Astrocyte (in vitro differentiated cells and primary cell): Measurements from ENCODE around the gene KRT7. TPM values are rescaled to one million over a fixed set of nuclear protein-coding genes. Genes with fewer than 3 reads are reported as not detected.

Source experiments
- DNase-seq: peaks from one replicate; pipeline ENCODE4 v3.0.0-alpha.2; 2010; ENCODE audit warnings: low read depth
- FAIRE-seq: peaks from 2 replicates; lab custom pipeline; 2011; peaks lifted over from hg19 to GRCh38; lab: Jason Lieb, UNC
- H2AFZ ChIP-seq: 2 replicates; pipeline ENCODE4 v1.6.0; 2012; ENCODE audit warnings: low read depth, low read length, inconsistent platforms
- H3K27ac ChIP-seq: 2 replicates; pipeline ENCODE4 v1.5.1; 2011; ENCODE audit warnings: low read depth, low read length, inconsistent platforms
- H3K27me3 ChIP-seq: 2 replicates; pipeline ENCODE4 v1.6.0; 2011; ENCODE audit warnings: low read length, inconsistent platforms; ENCODE audit not compliant: insufficient read depth
- H3K36me3 ChIP-seq: 2 replicates; pipeline ENCODE4 v1.5.1; 2011; ENCODE audit warnings: low read length, inconsistent platforms; ENCODE audit not compliant: insufficient read depth
- H3K4me1 ChIP-seq: 2 replicates; pipeline ENCODE4 v1.5.1; 2011; ENCODE audit warnings: low read length, inconsistent platforms; ENCODE audit not compliant: insufficient read depth
- H3K4me2 ChIP-seq: 2 replicates; pipeline ENCODE4 v1.6.0; 2012; ENCODE audit warnings: low read length, inconsistent platforms
- H3K4me3 ChIP-seq: 2 replicates; pipeline ENCODE4 v1.5.1; 2011; ENCODE audit warnings: low read depth, mild to moderate bottlenecking, low read length, inconsistent platforms; ENCODE audit not compliant: insufficient read depth
- H3K79me2 ChIP-seq: 2 replicates; pipeline ENCODE4 v1.6.0; 2012; ENCODE audit warnings: mild to moderate bottlenecking, low read length, inconsistent platforms; ENCODE audit not compliant: insufficient read depth
- H3K9ac ChIP-seq: 2 replicates; pipeline ENCODE4 v1.6.0; 2012; ENCODE audit warnings: mild to moderate bottlenecking, low read length, inconsistent platforms
- H3K9me3 ChIP-seq: 2 replicates; pipeline ENCODE4 v1.5.1; 2012; ENCODE audit warnings: low read depth, mild to moderate bottlenecking, low read length, inconsistent platforms; ENCODE audit not compliant: insufficient read depth
- H4K20me1 ChIP-seq: 2 replicates; pipeline ENCODE4 v1.6.0; 2012; ENCODE audit warnings: low read length, inconsistent platforms; ENCODE audit not compliant: insufficient read depth
- H3K27ac Mint-ChIP-seq: one replicate; pipeline ENCODE4 v1.8.0; 2021; ENCODE audit warnings: mild to moderate bottlenecking, mixed read lengths; ENCODE audit not compliant: unreplicated experiment
- H3K27me3 Mint-ChIP-seq: one replicate; pipeline ENCODE4 v1.8.0; 2021; ENCODE audit warnings: low read depth, mixed read lengths; ENCODE audit not compliant: unreplicated experiment
- H3K36me3 Mint-ChIP-seq: one replicate; pipeline ENCODE4 v1.8.0; 2021; ENCODE audit warnings: low read depth, mixed read lengths; ENCODE audit not compliant: unreplicated experiment
- H3K4me1 Mint-ChIP-seq: one replicate; pipeline ENCODE4 v1.8.0; 2021; ENCODE audit warnings: low read depth, mixed read lengths; ENCODE audit not compliant: unreplicated experiment
- H3K4me3 Mint-ChIP-seq: one replicate; pipeline ENCODE4 v1.8.0; 2021; ENCODE audit warnings: mild to moderate bottlenecking, moderate library complexity, mixed read lengths; ENCODE audit not compliant: unreplicated experiment
- H3K9me3 Mint-ChIP-seq: one replicate; pipeline ENCODE4 v1.8.0; 2021; ENCODE audit warnings: mild to moderate bottlenecking, mixed read lengths; ENCODE audit not compliant: unreplicated experiment
- EZH2 ChIP-seq: IDR thresholded peaks from 2 replicates; pipeline ENCODE4 v1.6.1; 2012; ENCODE audit warnings: mild to moderate bottlenecking, low read length, inconsistent platforms; ENCODE audit not compliant: insufficient read depth
- total RNA-seq: library from RNA; stranded (reverse); gene quantifications from 2 replicates; pipeline ENCODE4 v1.2.1, GENCODE V29; 2021
- TF ChIP-seq, protein P1 (sequence below): IDR thresholded peaks from 2 replicates; pipeline ENCODE4 v1.5.1; 2011; ENCODE audit warnings: low read depth, mild to moderate bottlenecking, inconsistent platforms, low read length, moderate library complexity; ENCODE audit not compliant: insufficient read depth

KRT7 gene
- total RNA-seq, 1 donor from 2014 or later, result 149 TPM

- peak; percentile 64 for DNase-seq
- no peaks in the 10 kb centered on the region for H3K27me3 ChIP-seq
- TF ChIP-seq, protein P1, sequence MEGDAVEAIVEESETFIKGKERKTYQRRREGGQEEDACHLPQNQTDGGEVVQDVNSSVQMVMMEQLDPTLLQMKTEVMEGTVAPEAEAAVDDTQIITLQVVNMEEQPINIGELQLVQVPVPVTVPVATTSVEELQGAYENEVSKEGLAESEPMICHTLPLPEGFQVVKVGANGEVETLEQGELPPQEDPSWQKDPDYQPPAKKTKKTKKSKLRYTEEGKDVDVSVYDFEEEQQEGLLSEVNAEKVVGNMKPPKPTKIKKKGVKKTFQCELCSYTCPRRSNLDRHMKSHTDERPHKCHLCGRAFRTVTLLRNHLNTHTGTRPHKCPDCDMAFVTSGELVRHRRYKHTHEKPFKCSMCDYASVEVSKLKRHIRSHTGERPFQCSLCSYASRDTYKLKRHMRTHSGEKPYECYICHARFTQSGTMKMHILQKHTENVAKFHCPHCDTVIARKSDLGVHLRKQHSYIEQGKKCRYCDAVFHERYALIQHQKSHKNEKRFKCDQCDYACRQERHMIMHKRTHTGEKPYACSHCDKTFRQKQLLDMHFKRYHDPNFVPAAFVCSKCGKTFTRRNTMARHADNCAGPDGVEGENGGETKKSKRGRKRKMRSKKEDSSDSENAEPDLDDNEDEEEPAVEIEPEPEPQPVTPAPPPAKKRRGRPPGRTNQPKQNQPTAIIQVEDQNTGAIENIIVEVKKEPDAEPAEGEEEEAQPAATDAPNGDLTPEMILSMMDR, result no peak
- TF ChIP-seq EZH2, result no peak
- no peaks in the 10 kb centered on the region for H3K36me3 ChIP-seq
- no peak overlapping the region for H3K4me3 Mint-ChIP-seq
- no peak overlapping the region for H2AFZ ChIP-seq
- H3K27ac Mint-ChIP-seq, result peak overlapping the region; percentile 58
- no peak overlapping the region for H3K4me3 ChIP-seq
- no peaks in the 10 kb centered on the region for H3K9me3 Mint-ChIP-seq
- peaks cover 78% of the 10 kb centered on the region for H3K4me1 ChIP-seq
- H3K36me3 Mint-ChIP-seq, result peaks cover 1% of the 10 kb centered on the region
- no peaks in the 10 kb centered on the region for H4K20me1 ChIP-seq
- H3K4me1 Mint-ChIP-seq, result peaks cover 68% of the 10 kb centered on the region
- H3K27ac ChIP-seq, result peak overlapping the region; percentile 2
- no peaks in the 10 kb centered on the region for H3K9me3 ChIP-seq
- no peaks in the 10 kb centered on the region for H3K27me3 Mint-ChIP-seq
- H3K79me2 ChIP-seq, result no peaks in the 10 kb centered on the region
- no peak for FAIRE-seq
- peak overlapping the region; percentile 40 for H3K4me2 ChIP-seq
- no peak overlapping the region for H3K9ac ChIP-seq
These were observed 43.5 kb upstream of the KRT7 start for GRCh38 chr12:52189376-52190174.

- H3K36me3 ChIP-seq, result no peaks in the 10 kb centered on the region
- Mint-ChIP-seq H3K9me3 (no peaks in the 10 kb centered on the region), H3K36me3 (no peaks in the 10 kb centered on the region), H3K27ac (peak overlapping the region; percentile 10), H3K4me1 (peaks cover 67% of the 10 kb centered on the region), H3K4me3 (peak overlapping the region; percentile 10), H3K27me3 (no peaks in the 10 kb centered on the region)
- no peaks in the 10 kb centered on the region for H3K27me3 ChIP-seq
- H3K9ac ChIP-seq, result peak overlapping the region; percentile 64
- H3K27ac ChIP-seq, result peak overlapping the region; percentile 84
- no peaks in the 10 kb centered on the region for H3K9me3 ChIP-seq
- no peaks in the 10 kb centered on the region for H4K20me1 ChIP-seq
- H3K4me2 ChIP-seq, result peak overlapping the region; percentile 57
- H2AFZ ChIP-seq, result no peak overlapping the region
- no peak for FAIRE-seq
- TF ChIP-seq, protein P1, result no peak
- no peak for TF ChIP-seq EZH2
- H3K79me2 ChIP-seq, result no peaks in the 10 kb centered on the region
- H3K4me3 ChIP-seq, result no peak overlapping the region
- DNase-seq, result no peak
- peaks cover 76% of the 10 kb centered on the region for H3K4me1 ChIP-seq
These were observed 41.9 kb upstream of the KRT7 start for GRCh38 chr12:52190860-52191729.
